OCI-LY3 (cell line): ENCODE results near the gene DHRS13.

Source experiments
- EZH2phosphoT487 ChIP-seq: fragments of 200-600 bp; shearing (Covaris generic); IDR thresholded peaks from 2 replicates; pipeline ENCODE4 v1.6.1; 2018; ENCODE audit warnings: antibody characterized with exemption, mixed run types, low read depth
- TF ChIP-seq, protein P1 (sequence below): fragments of 200-600, 300-600 bp; sonication (generic); IDR thresholded peaks from 2 replicates; pipeline ENCODE4 v1.5.1; 2014; ENCODE audit warnings: antibody characterized with exemption, low read length, low read depth

DNA sequence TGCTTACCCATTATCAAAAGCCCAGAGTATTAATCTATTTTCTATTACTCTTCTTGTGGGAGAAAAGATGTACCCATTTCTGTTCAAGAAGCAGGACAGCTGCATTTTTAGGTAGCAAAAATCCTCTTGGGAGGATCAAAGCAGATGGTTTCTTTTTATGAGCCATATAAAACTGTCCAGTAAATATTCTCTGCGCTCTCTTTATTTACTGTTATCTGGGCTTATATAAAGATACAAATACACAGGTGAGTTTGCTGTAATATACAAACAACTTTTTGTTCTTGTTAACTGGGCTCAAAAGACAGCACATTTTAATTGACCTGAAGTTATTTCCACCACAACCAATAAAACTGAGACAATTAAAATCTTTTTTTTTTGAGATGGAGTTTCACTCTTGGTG lies 38.4 kb upstream of the DHRS13 start:
- TF ChIP-seq, protein P1, sequence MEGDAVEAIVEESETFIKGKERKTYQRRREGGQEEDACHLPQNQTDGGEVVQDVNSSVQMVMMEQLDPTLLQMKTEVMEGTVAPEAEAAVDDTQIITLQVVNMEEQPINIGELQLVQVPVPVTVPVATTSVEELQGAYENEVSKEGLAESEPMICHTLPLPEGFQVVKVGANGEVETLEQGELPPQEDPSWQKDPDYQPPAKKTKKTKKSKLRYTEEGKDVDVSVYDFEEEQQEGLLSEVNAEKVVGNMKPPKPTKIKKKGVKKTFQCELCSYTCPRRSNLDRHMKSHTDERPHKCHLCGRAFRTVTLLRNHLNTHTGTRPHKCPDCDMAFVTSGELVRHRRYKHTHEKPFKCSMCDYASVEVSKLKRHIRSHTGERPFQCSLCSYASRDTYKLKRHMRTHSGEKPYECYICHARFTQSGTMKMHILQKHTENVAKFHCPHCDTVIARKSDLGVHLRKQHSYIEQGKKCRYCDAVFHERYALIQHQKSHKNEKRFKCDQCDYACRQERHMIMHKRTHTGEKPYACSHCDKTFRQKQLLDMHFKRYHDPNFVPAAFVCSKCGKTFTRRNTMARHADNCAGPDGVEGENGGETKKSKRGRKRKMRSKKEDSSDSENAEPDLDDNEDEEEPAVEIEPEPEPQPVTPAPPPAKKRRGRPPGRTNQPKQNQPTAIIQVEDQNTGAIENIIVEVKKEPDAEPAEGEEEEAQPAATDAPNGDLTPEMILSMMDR, result no peak
- no peak for TF ChIP-seq EZH2phosphoT487
